Trophoblast cell (in vitro differentiated cells and primary cell): ENCODE results near the gene NPLOC4.
"Not testable (repeated sequence)": the region's sequence is repeated elsewhere in the genome, so short reads cannot be mapped to it uniquely, and the experiment has no call there.

ENCODE experiments used
- DNase-seq, 2 donors: peaks; one replicate each; pipeline ENCODE4 v3.0.0-alpha.2; 2016
- H2AFZ ChIP-seq: 2 replicates; pipeline ENCODE4 v1.6.1; 2013; ENCODE audit warnings: low read length, moderate library complexity, mild to moderate bottlenecking; ENCODE audit not compliant: insufficient read depth, poor library complexity
- H2AK5ac ChIP-seq: 2 replicates; pipeline ENCODE4 v1.6.1; 2013; ENCODE audit warnings: mild to moderate bottlenecking, low read length
- H2BK120ac ChIP-seq: 2 replicates; pipeline ENCODE4 v1.6.1; 2013; ENCODE audit warnings: low read length, mild to moderate bottlenecking, moderate library complexity; ENCODE audit not compliant: insufficient read depth, poor library complexity
- H2BK12ac ChIP-seq: 2 replicates; pipeline ENCODE4 v1.6.1; 2013; ENCODE audit warnings: mild to moderate bottlenecking, low read length, moderate library complexity
- H2BK5ac ChIP-seq: 2 replicates; pipeline ENCODE4 v1.6.1; 2013; ENCODE audit warnings: low read length, low read depth, moderate library complexity, mild to moderate bottlenecking; ENCODE audit not compliant: poor library complexity
- H3K14ac ChIP-seq: 2 replicates; pipeline ENCODE4 v1.6.1; 2013; ENCODE audit warnings: mild to moderate bottlenecking, low read length
- H3K18ac ChIP-seq: 2 replicates; pipeline ENCODE4 v1.6.1; 2013; ENCODE audit warnings: mild to moderate bottlenecking, low read length
- H3K23ac ChIP-seq: 2 replicates; pipeline ENCODE4 v1.6.1; 2013; ENCODE audit warnings: low read length
- H3K27ac ChIP-seq: 2 replicates; pipeline ENCODE4 v1.5.1; 2013; ENCODE audit warnings: low read depth, mild to moderate bottlenecking, inconsistent platforms, low read length, moderate library complexity
- H3K27me3 ChIP-seq: 2 replicates; pipeline ENCODE4 v1.6.1; 2013; ENCODE audit warnings: inconsistent platforms, mild to moderate bottlenecking, low read length, moderate library complexity; ENCODE audit not compliant: insufficient read depth
- H3K36me3 ChIP-seq, 2 experiments: 1 replicate in 1 of 2; 2 replicates in 1 of 2; pipeline ENCODE4 v1.6.1; 2013; ENCODE audit warnings: low read length in 2 of 2, mild to moderate bottlenecking in 2 of 2, moderate library complexity in 1 of 2; ENCODE audit not compliant: insufficient read depth in 2 of 2, control insufficient read depth in 1 of 2
- H3K4ac ChIP-seq: 2 replicates; pipeline ENCODE4 v1.6.1; 2013; ENCODE audit warnings: low read depth, mild to moderate bottlenecking, low read length, moderate library complexity
- H3K4me1 ChIP-seq, 2 experiments: 1 replicate in 1 of 2; 2 replicates in 1 of 2; pipeline ENCODE4 v1.6.1; 2013; ENCODE audit warnings: low read length in 2 of 2, mild to moderate bottlenecking in 2 of 2, moderate library complexity in 1 of 2; ENCODE audit not compliant: insufficient read depth in 2 of 2, control insufficient read depth in 1 of 2
- H3K4me2 ChIP-seq: 2 replicates; pipeline ENCODE4 v1.6.1; 2013; ENCODE audit warnings: inconsistent platforms, mild to moderate bottlenecking, low read length, moderate library complexity
- H3K4me3 ChIP-seq: 2 replicates; pipeline ENCODE4 v1.5.1; 2013; ENCODE audit warnings: mild to moderate bottlenecking, low read depth, low read length, inconsistent platforms
- H3K79me1 ChIP-seq: one replicate; pipeline ENCODE4 v1.6.1; 2013; ENCODE audit warnings: low read length
- H3K79me2 ChIP-seq: 2 replicates; pipeline ENCODE4 v1.6.1; 2013; ENCODE audit warnings: low read length, mild to moderate bottlenecking; ENCODE audit not compliant: control insufficient read depth, insufficient read depth, poor library complexity
- H3K9ac ChIP-seq: 2 replicates; pipeline ENCODE4 v1.6.1; 2013; ENCODE audit warnings: mild to moderate bottlenecking, low read length
- H3K9me3 ChIP-seq: 2 replicates; pipeline ENCODE4 v1.6.1; 2013; ENCODE audit warnings: low read depth, mild to moderate bottlenecking, control low read depth, inconsistent platforms, low read length; ENCODE audit not compliant: insufficient read depth
- H4K12ac ChIP-seq: 2 replicates; pipeline ENCODE4 v1.6.1; 2013; ENCODE audit warnings: low read depth, mild to moderate bottlenecking, low read length, moderate library complexity
- H4K8ac ChIP-seq: 2 replicates; pipeline ENCODE4 v1.6.1; 2013; ENCODE audit warnings: low read depth, mild to moderate bottlenecking, low read length, moderate library complexity
- H4K91ac ChIP-seq: one replicate; pipeline ENCODE4 v1.6.1; 2013; ENCODE audit warnings: low read depth, mild to moderate bottlenecking, low read length, moderate library complexity
- WGBS: extraction: QIAGEN DNeasy Blood & Tissue Kit; methylation state at CpG from one replicate; pipeline ENCODE4 v1.1.7; 2013; ENCODE audit warnings: missing lambda C conversion rate; ENCODE audit not compliant: insufficient read length, insufficient coverage; ENCODE audit errors: extremely low coverage; 5-methylcytosine and 5-hydroxymethylcytosine counted together

NPLOC4 gene

GRCh38 chr17:81630274-81630673 lies 6.6 kb downstream of the NPLOC4 start:
- Histone ChIP-seq H3K9me3 (no peaks in the 10 kb centered on the region), H4K91ac (no peak overlapping the region), H2AK5ac (no peak overlapping the region), H4K12ac (no peak overlapping the region), H4K8ac (no peak overlapping the region), H2BK120ac (no peak overlapping the region), H2BK12ac (no peak overlapping the region), H3K4me3 (no peak overlapping the region), H3K27ac (no peak overlapping the region), H3K79me1 (no peaks in the 10 kb centered on the region), H3K79me2 (peaks cover 2% of the 10 kb centered on the region), H3K14ac (no peak overlapping the region), H3K4ac (peak overlapping the region; percentile 82), H3K18ac (no peak overlapping the region), H3K23ac (no peak overlapping the region), H3K4me2 (no peak overlapping the region), H3K9ac (no peak overlapping the region), H2BK5ac (no peak overlapping the region), H2AFZ (no peak overlapping the region), H3K36me3 (peaks cover 41 to 47% of the 10 kb centered on the region in 2 experiments), H3K27me3 (no peaks in the 10 kb centered on the region), H3K4me1 (peaks cover 0 to under 1% of the 10 kb centered on the region in 2 experiments)
- WGBS = no CpG with 5 or more reads among the region's 8 CpGs
- no peak for DNase-seq

GRCh38 chr17:81621494-81622130 lies 15.3 kb downstream of the NPLOC4 start:
- no peak overlapping the region for H2BK5ac ChIP-seq
- no CpG with 5 or more reads among the region's 11 CpGs for WGBS
- no peak overlapping the region for H4K12ac ChIP-seq
- H2BK12ac ChIP-seq = no peak overlapping the region
- H3K23ac ChIP-seq = no peak overlapping the region
- no peaks in the 10 kb centered on the region for H3K9me3 ChIP-seq
- no peak overlapping the region for H3K14ac ChIP-seq
- H2BK120ac ChIP-seq = no peak overlapping the region
- no peak overlapping the region for H2AFZ ChIP-seq
- H4K8ac ChIP-seq = no peak overlapping the region
- H3K36me3 ChIP-seq = peaks cover 68 to 71% of the 10 kb centered on the region in 2 experiments
- no peak overlapping the region for H2AK5ac ChIP-seq
- H3K4ac ChIP-seq = no peak overlapping the region
- no peak overlapping the region for H3K18ac ChIP-seq
- H4K91ac ChIP-seq = no peak overlapping the region
- no peak overlapping the region for H3K9ac ChIP-seq
- H3K79me1 ChIP-seq = no peaks in the 10 kb centered on the region
- no peaks in the 10 kb centered on the region for H3K27me3 ChIP-seq
- no peaks in the 10 kb centered on the region for H3K4me1 ChIP-seq
- H3K4me2 ChIP-seq = no peak overlapping the region
- H3K4me3 ChIP-seq = no peak overlapping the region
- H3K27ac ChIP-seq = no peak overlapping the region
- H3K79me2 ChIP-seq = no peaks in the 10 kb centered on the region
- no peak for DNase-seq

- not testable (repeated sequence) for DNase-seq, H4K91ac ChIP-seq, H2BK120ac ChIP-seq, H3K9me3 ChIP-seq, H3K4me3 ChIP-seq, H3K27ac ChIP-seq, H3K4ac ChIP-seq, H2BK5ac ChIP-seq, H2AK5ac ChIP-seq, H3K9ac ChIP-seq, H4K12ac ChIP-seq, H4K8ac ChIP-seq, H3K79me1 ChIP-seq, H3K23ac ChIP-seq, H3K4me2 ChIP-seq, H3K79me2 ChIP-seq, H3K18ac ChIP-seq, H3K27me3 ChIP-seq, H2BK12ac ChIP-seq, H2AFZ ChIP-seq, H3K4me1 ChIP-seq, H3K14ac ChIP-seq
- peaks cover 63 to 64% of the 10 kb centered on the region in 2 experiments for H3K36me3 ChIP-seq
- WGBS = no CpG with 5 or more reads among the region's 36 CpGs
Observed at GRCh38 chr17:81618307-81618706, 18.6 kb downstream of the NPLOC4 start.

GRCh38 chr17:81616877-81617276 lies 20.0 kb downstream of the NPLOC4 start:
- Histone ChIP-seq H3K4me3 (no peak overlapping the region), H3K4ac (peak overlapping the region; percentile 78), H3K79me2 (no peaks in the 10 kb centered on the region), H2BK5ac (no peak overlapping the region), H3K27ac (no peak overlapping the region), H3K79me1 (no peaks in the 10 kb centered on the region), H3K4me1 (no peaks in the 10 kb centered on the region), H3K23ac (no peak overlapping the region), H4K91ac (no peak overlapping the region), H2BK12ac (no peak overlapping the region), H3K18ac (no peak overlapping the region), H3K14ac (no peak overlapping the region), H3K4me2 (no peak overlapping the region), H4K12ac (no peak overlapping the region), H2AK5ac (no peak overlapping the region), H3K9ac (no peak overlapping the region), H2BK120ac (no peak overlapping the region), H2AFZ (no peak overlapping the region), H3K36me3 (peaks cover 63 to 67% of the 10 kb centered on the region in 2 experiments), H3K27me3 (no peaks in the 10 kb centered on the region), H4K8ac (no peak overlapping the region), H3K9me3 (no peaks in the 10 kb centered on the region)
- no CpG with 5 or more reads among the region's 7 CpGs for WGBS
- DNase-seq = no peak
